IMR-90 (cell line): Measurements from ENCODE around the gene CDR2L. TPM values are rescaled to one million over a fixed set of nuclear protein-coding genes. Genes with fewer than 3 reads are reported as not detected.
A peak's percentile ranks its signal among the peaks of the same experiment; 100 is the strongest.

Experiments
- ATAC-seq: fragments of 200-7000 bp; cut with Tn5 transposase; 2 replicates; pipeline ENCODE4 v1.9.1; 2020; ENCODE audit warnings: low read depth, mild to moderate bottlenecking, moderate library complexity
- BruUV-seq: library from RNA; stranded (reverse); fragments of 400-500 nt; replicated peaks from 2 replicates; lab custom pipeline; 2021; lab: Mats Ljungman, UMichigan
- CTCF ChIA-PET: fragments of 300-600 bp; formaldehyde crosslinking; extraction: SDS; loops from one replicate; lab custom pipeline; 2021; ENCODE audit warnings: antibody characterized with exemption; lab: Yijun Ruan, JAX
- POLR2A ChIA-PET: fragments of 300-600 bp; sonication (Branson Sonifier 250); formaldehyde crosslinking; loops from one replicate; lab custom pipeline; 2022; ENCODE audit warnings: antibody characterized with exemption; ENCODE audit not compliant: unreplicated experiment; lab: Charles Lee
- DNase-seq: peaks from one replicate; pipeline ENCODE4 v3.0.0; 2013
- H2AFZ ChIP-seq: replicated peaks from 2 replicates; pipeline ENCODE3; 2013; ENCODE audit warnings: low read length, mild to moderate bottlenecking; ENCODE audit not compliant: poor library complexity
- H2AK5ac ChIP-seq: 2 replicates; pipeline ENCODE4 v1.6.1; 2013; ENCODE audit warnings: low read depth, low read length, inconsistent platforms
- H2AK9ac ChIP-seq: replicated peaks from 2 replicates; pipeline ENCODE3; 2013; ENCODE audit warnings: mild to moderate bottlenecking, low read depth, low read length, moderate library complexity; ENCODE audit not compliant: poor library complexity
- H2BK120ac ChIP-seq: 2 replicates; pipeline ENCODE4 v1.6.1; 2013; ENCODE audit warnings: low read depth, low read length, inconsistent platforms
- H2BK15ac ChIP-seq: 3 replicates; pipeline ENCODE4 v1.6.1; 2013; ENCODE audit warnings: low read depth, low read length, inconsistent platforms
- H2BK20ac ChIP-seq: 2 replicates; pipeline ENCODE4 v1.6.1; 2013; ENCODE audit warnings: low read depth, mild to moderate bottlenecking, inconsistent platforms, low read length, moderate library complexity
- H2BK5ac ChIP-seq: 2 replicates; pipeline ENCODE4 v1.6.1; 2013; ENCODE audit warnings: mild to moderate bottlenecking, low read depth, low read length, inconsistent platforms; ENCODE audit not compliant: poor library complexity, severe bottlenecking
- H3K14ac ChIP-seq: replicated peaks from 2 replicates; pipeline ENCODE4 v1.6.1; 2013; ENCODE audit warnings: low read depth, low read length, inconsistent platforms
- H3K18ac ChIP-seq: 2 replicates; pipeline ENCODE4 v1.6.1; 2013; ENCODE audit warnings: low read depth, low read length, control low read depth
- H3K23ac ChIP-seq: 2 replicates; pipeline ENCODE4 v1.6.1; 2013; ENCODE audit warnings: low read depth, low read length, inconsistent platforms
- H3K27ac ChIP-seq: 2 replicates; pipeline ENCODE4 v1.5.1; 2013; ENCODE audit warnings: mild to moderate bottlenecking, control low read depth, low read length; ENCODE audit not compliant: insufficient read depth
- H3K27me3 ChIP-seq: 2 replicates; pipeline ENCODE4 v1.6.1; 2013; ENCODE audit warnings: low read length; ENCODE audit not compliant: control insufficient read depth, insufficient read depth
- H3K36me3 ChIP-seq: 2 replicates; pipeline ENCODE4 v1.6.1; 2013; ENCODE audit warnings: low read length, mixed read lengths; ENCODE audit not compliant: control insufficient read depth, insufficient read depth
- H3K4ac ChIP-seq: 2 replicates; pipeline ENCODE4 v1.6.1; 2013; ENCODE audit warnings: low read depth, low read length, inconsistent platforms
- H3K4me1 ChIP-seq: 2 replicates; pipeline ENCODE4 v1.6.1; 2013; ENCODE audit warnings: low read length, mixed read lengths; ENCODE audit not compliant: control insufficient read depth, insufficient read depth
- H3K4me2 ChIP-seq: 2 replicates; pipeline ENCODE4 v1.6.1; 2013; ENCODE audit warnings: low read depth, mild to moderate bottlenecking, control low read depth, low read length, moderate library complexity
- H3K4me3 ChIP-seq: 2 replicates; pipeline ENCODE4 v1.5.1; 2013; ENCODE audit warnings: low read depth, mild to moderate bottlenecking, control low read depth, low read length, moderate library complexity; ENCODE audit not compliant: insufficient read depth
- H3K56ac ChIP-seq: 2 replicates; pipeline ENCODE4 v1.6.1; 2013; ENCODE audit warnings: low read length, inconsistent platforms; ENCODE audit not compliant: insufficient read depth; ENCODE audit errors: extremely low read depth
- H3K79me1 ChIP-seq, 2 experiments: 2 replicates each; pipeline ENCODE4 v1.6.1; 2013; ENCODE audit warnings: low read length in 2 of 2, inconsistent platforms in 1 of 2, low read depth in 1 of 2
- H3K9ac ChIP-seq: 2 replicates; pipeline ENCODE4 v1.6.1; 2013; ENCODE audit warnings: low read depth, low read length, control low read depth
- H3K9me1 ChIP-seq: 2 replicates; pipeline ENCODE4 v1.6.1; 2013; ENCODE audit warnings: low read length, inconsistent platforms; ENCODE audit not compliant: insufficient read depth
- H3K9me3 ChIP-seq: 2 replicates; pipeline ENCODE4 v1.6.1; 2013; ENCODE audit warnings: low read length; ENCODE audit not compliant: control insufficient read depth, insufficient read depth
- H4K20me1 ChIP-seq: 2 replicates; pipeline ENCODE4 v1.6.1; 2013; ENCODE audit warnings: low read length, inconsistent platforms; ENCODE audit not compliant: insufficient read depth
- H4K5ac ChIP-seq: 2 replicates; pipeline ENCODE4 v1.6.1; 2013; ENCODE audit warnings: mild to moderate bottlenecking, low read depth, low read length, control low read depth
- H4K8ac ChIP-seq, 2 experiments: 2 replicates each; pipeline ENCODE4 v1.6.1; 2013; ENCODE audit warnings: low read depth in 2 of 2, low read length in 2 of 2, control low read depth in 1 of 2, inconsistent platforms in 1 of 2
- H4K91ac ChIP-seq: 2 replicates; pipeline ENCODE4 v1.6.1; 2013; ENCODE audit warnings: low read depth, low read length, inconsistent platforms; ENCODE audit not compliant: insufficient read depth
- BHLHE40 ChIP-seq: fragments of 150-350 bp; IDR thresholded peaks from 2 replicates; pipeline ENCODE4 v1.6.1; 2016; ENCODE audit warnings: mild to moderate bottlenecking, low read depth, low read length
- CEBPB ChIP-seq: IDR thresholded peaks from 2 replicates; pipeline ENCODE4 v1.6.1; 2012; ENCODE audit warnings: low read depth, low read length, improper control_type of control experiment
- CHD1 ChIP-seq: IDR thresholded peaks from 2 replicates; pipeline ENCODE4 v1.6.1; 2012; ENCODE audit warnings: low read depth, low read length, improper control_type of control experiment
- FOS ChIP-seq: fragments of 150-350 bp; IDR thresholded peaks from 2 replicates; pipeline ENCODE4 v1.6.1; 2016; ENCODE audit warnings: low read depth, low read length
- MAFK ChIP-seq: IDR thresholded peaks from 2 replicates; pipeline ENCODE4 v1.6.1; 2012; ENCODE audit warnings: low read depth, low read length, improper control_type of control experiment
- MAZ ChIP-seq: IDR thresholded peaks from 2 replicates; pipeline ENCODE4 v1.6.1; 2012; ENCODE audit warnings: low read depth, mild to moderate bottlenecking, low read length, improper control_type of control experiment, moderate library complexity, borderline replicate concordance
- MXI1 ChIP-seq: IDR thresholded peaks from 2 replicates; pipeline ENCODE4 v1.6.1; 2012; ENCODE audit warnings: low read depth, mild to moderate bottlenecking, low read length, moderate library complexity, borderline replicate concordance
- NFE2L2 ChIP-seq: fragments of 150-350 bp; IDR thresholded peaks from 2 replicates; pipeline ENCODE4 v1.6.1; 2016; ENCODE audit warnings: low read depth, mild to moderate bottlenecking, low read length
- POLR2A ChIP-seq: IDR thresholded peaks from 2 replicates; pipeline ENCODE4 v1.6.1; 2012; ENCODE audit warnings: mild to moderate bottlenecking, low read depth, low read length
- RAD21 ChIP-seq: IDR thresholded peaks from 2 replicates; pipeline ENCODE4 v1.6.1; 2012; ENCODE audit warnings: low read length, improper control_type of control experiment
- RCOR1 ChIP-seq: IDR thresholded peaks from 2 replicates; pipeline ENCODE4 v1.6.1; 2012; ENCODE audit warnings: mild to moderate bottlenecking, low read length, improper control_type of control experiment; ENCODE audit not compliant: insufficient replicate concordance
- RFX5 ChIP-seq: IDR thresholded peaks from 2 replicates; pipeline ENCODE4 v1.8.0; 2012; ENCODE audit warnings: low read depth, mild to moderate bottlenecking, low read length, moderate library complexity
- WGBS, 2 experiments: methylation state at CpG; one replicate each; pipeline versions ENCODE4 v1.1.5 to v1.1.7; 2013; ENCODE audit warnings: missing lambda C conversion rate in 2 of 2; ENCODE audit not compliant: insufficient read length in 1 of 2; ENCODE audit errors: extremely low coverage in 2 of 2; 5-methylcytosine and 5-hydroxymethylcytosine counted together
- dilution Hi-C: fragments of 300-500 bp; cut with HindIII; formaldehyde crosslinking; loops from one replicate; pipeline ENCODE4 v1.14.3; 2018; ENCODE audit warnings: low sequenced_read_pairs; ENCODE audit not compliant: unreplicated experiment
- in situ Hi-C: fragments of 300-500 bp; cut with MboI; formaldehyde crosslinking; loops from 3 replicates; pipeline ENCODE4 v1.14.3; 2019; ENCODE audit warnings: low sequenced_read_pairs, inconsistent platforms, mixed read lengths
- intact Hi-C: fragments of 100-400 bp; cut with micrococcal nuclease; formaldehyde crosslinking; loops from 2 replicates; pipeline ENCODE4 v1.10.0; 2022
- polyA plus RNA-seq, 3 experiments: library from polyadenylated mRNA; depleted of rRNA; stranded (reverse); fragments of >200 nt; gene quantifications; 2 replicates each; pipeline ENCODE4 v1.2.3, GENCODE V29; 2012; ENCODE audit warnings: low replicate concordance in 1 of 3
- total RNA-seq: library from RNA; depleted of rRNA; stranded (reverse); fragments of >200 nt; gene quantifications from 2 replicates; pipeline ENCODE4 v1.2.3, GENCODE V29; 2012
- TF ChIP-seq, protein P1 (sequence below): fragments of 150-350 bp; IDR thresholded peaks from 2 replicates; pipeline ENCODE4 v1.6.1; 2016; ENCODE audit warnings: low read depth, mild to moderate bottlenecking, low read length, moderate library complexity, borderline replicate concordance
- TF ChIP-seq, protein P2 (sequence below): fragments of 150-350 bp; IDR thresholded peaks from 2 replicates; pipeline ENCODE4 v1.6.1; 2017; ENCODE audit warnings: mild to moderate bottlenecking, antibody characterized with exemption, low read length, low read depth
- TF ChIP-seq, protein P3 (sequence below): conservative IDR thresholded peaks from 2 replicates; pipeline ENCODE4 v1.5.1; 2012; ENCODE audit warnings: mild to moderate bottlenecking, low read depth, low read length, improper control_type of control experiment

The CDR2L gene
- total and polyA plus RNA-seq, 2 of the 4 experiments (the other 2 are of a cell fraction), result 5.7 to 18.9 TPM

DNA sequence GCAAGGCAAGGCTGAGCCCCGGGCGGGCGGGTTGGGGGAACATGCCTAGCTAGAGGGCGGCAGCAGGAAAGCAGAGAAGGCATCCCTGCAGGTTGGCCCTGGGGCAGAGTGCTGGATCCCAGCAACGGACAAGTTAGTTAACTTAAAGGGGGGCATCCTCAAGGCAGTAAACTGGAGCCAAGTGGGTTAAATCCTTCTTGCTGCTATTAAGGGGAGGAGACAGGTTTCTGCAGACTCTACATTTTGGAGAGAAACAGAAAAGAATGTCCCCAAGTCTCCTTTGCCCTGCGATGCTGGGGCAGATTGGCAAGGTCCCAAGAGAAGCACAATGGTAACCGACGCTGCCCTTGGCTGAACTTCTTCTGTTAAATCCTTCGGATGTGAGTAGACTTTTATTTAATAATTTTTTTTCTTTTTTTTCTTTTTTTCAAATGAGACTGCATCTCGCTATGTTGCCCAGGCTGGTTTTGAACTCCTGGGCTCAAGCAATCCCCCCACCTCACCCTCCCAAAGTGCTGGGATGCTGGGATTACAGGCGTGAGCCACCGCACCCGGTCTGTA lies 45.4 kb downstream of the CDR2L start:
- ChIA-PET CTCF (interaction anchor here (1.6 to 2.0 kb wide), 2 partner anchors 44 to 71 kb away, joined by 5 to 9 read pairs; no protein-coding TSS in a partner anchor), POLR2A (no interaction called here)
- DNase-seq, result no peak
- Histone ChIP-seq H3K79me1 (0 out of 4 replicates have a peak, but pooled peaks cover 0 to 4% of the 10 kb centered on the region in 2 experiments), H3K4me3 (peak overlapping the region; percentile 70), H4K5ac (no peak overlapping the region), H3K27ac (no peak overlapping the region), H4K8ac (peak overlapping the region in 1 of 2 experiments; percentile 19; a peak in 1 of 4 replicates), H2AK5ac (no peak overlapping the region), H3K9me3 (peaks cover 4% of the 10 kb centered on the region; the same call in 1 of the 2 replicates), H3K9ac (no peak overlapping the region), H3K23ac (0 out of 2 replicates have a peak overlapping the region, but pooled peaks have one; percentile 64), H3K36me3 (no peaks in the 10 kb centered on the region), H2BK5ac (no peak overlapping the region), H2BK15ac (no peak overlapping the region), H3K9me1 (peaks cover 13% of the 10 kb centered on the region; the same call in 1 of the 2 replicates), H3K56ac (no peak overlapping the region), H3K4ac (no peak overlapping the region), H3K18ac (no peak overlapping the region), H2BK20ac (no peak overlapping the region), H2AK9ac (peak overlapping the region; percentile 82), H2BK120ac (no peak overlapping the region), H3K4me2 (peak overlapping the region; percentile 79), H4K20me1 (peaks cover 10% of the 10 kb centered on the region), H3K27me3 (no peaks in the 10 kb centered on the region), H3K4me1 (peaks cover 2% of the 10 kb centered on the region), H3K14ac (peak overlapping the region; percentile 67; the same call in 1 of the 2 replicates), H4K91ac (no peak overlapping the region), H2AFZ (peak overlapping the region; percentile 84)
- WGBS, 2 experiments, result no CpG with 5 or more reads among the region's 13 CpGs
- ATAC-seq, result no peak
- intact Hi-C loops, result loop anchor here (1.0 kb wide), 2 partner anchors 20 to 45 kb away; partner anchors contain the start of genes CDR2L and MRPL58
- in situ Hi-C loops, result no loop called here
- no TSS peak for BruUV-seq
- dilution Hi-C loops, result no loop called here
- TF ChIP-seq RCOR1 (no peak), MAZ (no peak), RFX5 (no peak), CEBPB (no peak), BHLHE40 (no peak), FOS (no peak), MAFK (no peak), NFE2L2 (no peak), MXI1 (no peak), RAD21 (no peak), POLR2A (no peak), CHD1 (no peak)
- TF ChIP-seq, protein P1, sequence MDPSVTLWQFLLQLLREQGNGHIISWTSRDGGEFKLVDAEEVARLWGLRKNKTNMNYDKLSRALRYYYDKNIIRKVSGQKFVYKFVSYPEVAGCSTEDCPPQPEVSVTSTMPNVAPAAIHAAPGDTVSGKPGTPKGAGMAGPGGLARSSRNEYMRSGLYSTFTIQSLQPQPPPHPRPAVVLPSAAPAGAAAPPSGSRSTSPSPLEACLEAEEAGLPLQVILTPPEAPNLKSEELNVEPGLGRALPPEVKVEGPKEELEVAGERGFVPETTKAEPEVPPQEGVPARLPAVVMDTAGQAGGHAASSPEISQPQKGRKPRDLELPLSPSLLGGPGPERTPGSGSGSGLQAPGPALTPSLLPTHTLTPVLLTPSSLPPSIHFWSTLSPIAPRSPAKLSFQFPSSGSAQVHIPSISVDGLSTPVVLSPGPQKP, result no peak
- TF ChIP-seq, protein P2, sequence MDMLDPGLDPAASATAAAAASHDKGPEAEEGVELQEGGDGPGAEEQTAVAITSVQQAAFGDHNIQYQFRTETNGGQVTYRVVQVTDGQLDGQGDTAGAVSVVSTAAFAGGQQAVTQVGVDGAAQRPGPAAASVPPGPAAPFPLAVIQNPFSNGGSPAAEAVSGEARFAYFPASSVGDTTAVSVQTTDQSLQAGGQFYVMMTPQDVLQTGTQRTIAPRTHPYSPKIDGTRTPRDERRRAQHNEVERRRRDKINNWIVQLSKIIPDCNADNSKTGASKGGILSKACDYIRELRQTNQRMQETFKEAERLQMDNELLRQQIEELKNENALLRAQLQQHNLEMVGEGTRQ, result no peak
- TF ChIP-seq, protein P3, sequence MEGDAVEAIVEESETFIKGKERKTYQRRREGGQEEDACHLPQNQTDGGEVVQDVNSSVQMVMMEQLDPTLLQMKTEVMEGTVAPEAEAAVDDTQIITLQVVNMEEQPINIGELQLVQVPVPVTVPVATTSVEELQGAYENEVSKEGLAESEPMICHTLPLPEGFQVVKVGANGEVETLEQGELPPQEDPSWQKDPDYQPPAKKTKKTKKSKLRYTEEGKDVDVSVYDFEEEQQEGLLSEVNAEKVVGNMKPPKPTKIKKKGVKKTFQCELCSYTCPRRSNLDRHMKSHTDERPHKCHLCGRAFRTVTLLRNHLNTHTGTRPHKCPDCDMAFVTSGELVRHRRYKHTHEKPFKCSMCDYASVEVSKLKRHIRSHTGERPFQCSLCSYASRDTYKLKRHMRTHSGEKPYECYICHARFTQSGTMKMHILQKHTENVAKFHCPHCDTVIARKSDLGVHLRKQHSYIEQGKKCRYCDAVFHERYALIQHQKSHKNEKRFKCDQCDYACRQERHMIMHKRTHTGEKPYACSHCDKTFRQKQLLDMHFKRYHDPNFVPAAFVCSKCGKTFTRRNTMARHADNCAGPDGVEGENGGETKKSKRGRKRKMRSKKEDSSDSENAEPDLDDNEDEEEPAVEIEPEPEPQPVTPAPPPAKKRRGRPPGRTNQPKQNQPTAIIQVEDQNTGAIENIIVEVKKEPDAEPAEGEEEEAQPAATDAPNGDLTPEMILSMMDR, result no peak
